K562 (cell line): ENCODE data around the gene TTC28. TPM values are rescaled to one million over a fixed set of nuclear protein-coding genes. Genes with fewer than 3 reads are reported as not detected.

Experiments
- ATAC-seq: fragments of 200-7000 bp; cut with Tn5 transposase; 3 replicates; pipeline ENCODE4 v1.9.1; 2020; ENCODE audit warnings: moderate library complexity
- BruUV-seq: library from RNA; stranded (reverse); fragments of 400-500 nt; replicated peaks from 2 replicates; lab custom pipeline; 2021; lab: Mats Ljungman, UMichigan
- CTCF ChIA-PET: fragments of 300-600 bp; formaldehyde crosslinking; extraction: SDS; loops from one replicate; lab custom pipeline; 2021; ENCODE audit warnings: low intra/inter-chr PET ratio; lab: Yijun Ruan, JAX
- POLR2A ChIA-PET: fragments of 300-600, 350-650 bp; sonication (Branson Sonifier 250); formaldehyde crosslinking; extraction: SDS; loops from one replicate; lab custom pipeline; 2021; ENCODE audit warnings: antibody characterized with exemption, inconsistent platforms; lab: Yijun Ruan, JAX
- DNase-seq, 4 experiments: peaks; one replicate each; pipeline versions ENCODE4 v3.0.0 to v3.0.0-alpha.2; 2011 to 2018; ENCODE audit warnings: low spot score in 3 of 4, mixed read lengths in 3 of 4; ENCODE audit errors: extremely low read depth in 1 of 4
- FAIRE-seq: peaks from 2 replicates; lab custom pipeline; 2011; peaks lifted over from hg19 to GRCh38; lab: Jason Lieb, UNC
- H2AFZ ChIP-seq: 2 replicates; pipeline ENCODE4 v1.6.0; 2011; ENCODE audit warnings: low read depth, low read length, control low read depth, inconsistent platforms
- H3K27ac ChIP-seq: fragments of 200-600 bp; 3 replicates; pipeline ENCODE4 v1.8.0; 2011; ENCODE audit warnings: low read depth, mild to moderate bottlenecking, control low read depth, inconsistent platforms, low read length, moderate library complexity, mixed read lengths; ENCODE audit errors: extremely low read depth
- H3K27me3 ChIP-seq, 2 experiments: fragments of 300-600 bp in 1 of 2; 2 replicates in 1 of 2; 3 replicates in 1 of 2; pipeline versions ENCODE4 v1.6.0 to v1.8.0; 2011; ENCODE audit warnings: inconsistent platforms in 2 of 2, low read length in 2 of 2, mild to moderate bottlenecking in 1 of 2, mixed read lengths in 1 of 2, moderate library complexity in 1 of 2; ENCODE audit not compliant: control insufficient read depth in 2 of 2, insufficient read depth in 2 of 2
- H3K36me3 ChIP-seq: fragments of 300-600 bp; 3 replicates; pipeline ENCODE4 v1.8.0; 2011; ENCODE audit warnings: mild to moderate bottlenecking, low read length, inconsistent platforms; ENCODE audit not compliant: control insufficient read depth, insufficient read depth
- H3K4me1 ChIP-seq, 2 experiments: fragments of 200-600 bp in 1 of 2; replicated peaks in 1 of 2; 2 replicates in 1 of 2; 3 replicates in 1 of 2; pipeline versions ENCODE4 v1.5.1 to v1.8.0; 2011; ENCODE audit warnings: inconsistent platforms in 2 of 2, low read length in 2 of 2, mild to moderate bottlenecking in 1 of 2, mixed read lengths in 1 of 2, moderate library complexity in 1 of 2; ENCODE audit not compliant: control insufficient read depth in 2 of 2, insufficient read depth in 2 of 2
- H3K4me2 ChIP-seq: 2 replicates; pipeline ENCODE4 v1.6.1; 2011; ENCODE audit warnings: low read length, control low read depth, inconsistent platforms, mixed read lengths; ENCODE audit not compliant: insufficient read depth
- H3K4me3 ChIP-seq: fragments of 200-600 bp; sonication (generic), shearing (Covaris generic); 2 replicates; pipeline ENCODE4 v1.5.1; 2016; ENCODE audit warnings: control low read depth, inconsistent platforms
- H3K79me2 ChIP-seq: fragments of 200-600 bp; 3 replicates; pipeline ENCODE4 v1.8.0; 2011; ENCODE audit warnings: low read length, inconsistent platforms; ENCODE audit not compliant: control insufficient read depth, insufficient read depth
- H3K9ac ChIP-seq, 2 experiments: 2 replicates each; pipeline versions ENCODE4 v1.6.0 to v1.6.1; 2011; ENCODE audit warnings: low read depth in 2 of 2, low read length in 2 of 2, control low read depth in 1 of 2, inconsistent platforms in 1 of 2, mild to moderate bottlenecking in 1 of 2, mixed read lengths in 1 of 2; ENCODE audit not compliant: insufficient read depth in 1 of 2
- H3K9me1 ChIP-seq: one replicate; pipeline ENCODE4 v1.6.0; 2011; ENCODE audit warnings: inconsistent platforms, mild to moderate bottlenecking, low read length, moderate library complexity; ENCODE audit not compliant: control insufficient read depth, insufficient read depth
- H3K9me3 ChIP-seq: replicated peaks from 2 replicates; pipeline ENCODE4 v1.5.1; 2011; ENCODE audit warnings: low read depth, low read length, inconsistent platforms; ENCODE audit not compliant: control insufficient read depth, insufficient read depth
- H4K20me1 ChIP-seq: replicated peaks from 2 replicates; pipeline ENCODE4 v1.6.1; 2011; ENCODE audit warnings: low read length, inconsistent platforms, mixed read lengths; ENCODE audit not compliant: control insufficient read depth, insufficient read depth
- CCAR2 ChIP-seq: fragments of 200-400 bp; formaldehyde crosslinking; IDR thresholded peaks from 2 replicates; pipeline ENCODE4 v1.6.1; 2017; ENCODE audit warnings: mild to moderate bottlenecking, low read depth, low read length
- HCFC1 ChIP-seq: IDR thresholded peaks from 2 replicates; pipeline ENCODE4 v1.6.1; 2012; ENCODE audit warnings: low read depth, low read length, improper control_type of control experiment
- HLTF ChIP-seq: fragments of 450-650 bp; IDR thresholded peaks from 2 replicates; pipeline ENCODE4 v1.6.1; 2016
- HNRNPL ChIP-seq: fragments of 200-400 bp; formaldehyde crosslinking; IDR thresholded peaks from 2 replicates; pipeline ENCODE4 v1.6.1; 2017; ENCODE audit warnings: low read depth, mild to moderate bottlenecking, low read length
- HNRNPLL ChIP-seq: fragments of 200-400 bp; formaldehyde crosslinking; IDR thresholded peaks from 2 replicates; pipeline ENCODE4 v1.6.1; 2017; ENCODE audit warnings: low read length, low read depth, mild to moderate bottlenecking; ENCODE audit not compliant: poor library complexity, severe bottlenecking
- LEF1 ChIP-seq: fragments of 450-650 bp; IDR thresholded peaks from 2 replicates; pipeline ENCODE4 v1.6.1; 2016; ENCODE audit warnings: mild to moderate bottlenecking
- SP1 ChIP-seq: sonication (generic); formaldehyde crosslinking; IDR thresholded peaks from 2 replicates; pipeline ENCODE4 v1.8.1; 2022; ENCODE audit warnings: mild to moderate bottlenecking, missing genetic modification reagents
- ZBTB17 ChIP-seq: fragments of 450-650 bp; formaldehyde crosslinking; IDR thresholded peaks from 2 replicates; pipeline ENCODE4 v1.4.0; 2020; ENCODE audit warnings: mild to moderate bottlenecking
- ZFPM2 ChIP-seq: fragments of 250-450 bp; sonication (Bioruptor Pico); IDR thresholded peaks from 2 replicates; pipeline ENCODE4 v1.5.1; 2022; ENCODE audit warnings: mild to moderate bottlenecking
- ZKSCAN1 ChIP-seq: fragments of 150-350 bp; IDR thresholded peaks from 2 replicates; pipeline ENCODE4 v1.6.1; 2016; ENCODE audit warnings: low read depth, low read length
- ZNF174 ChIP-seq: fragments of 250-450 bp; sonication (Bioruptor Pico); IDR thresholded peaks from 2 replicates; pipeline ENCODE4 v1.4.0; 2020; ENCODE audit warnings: mild to moderate bottlenecking
- WGBS: fragments of 100-300 bp; shearing (Covaris generic); methylation state at CpG from one replicate; pipeline ENCODE4 v1.1.6; 2016; ENCODE audit warnings: low coverage, mixed read lengths; ENCODE audit not compliant: insufficient coverage; ENCODE audit errors: missing lambda C conversion rate; 5-methylcytosine and 5-hydroxymethylcytosine counted together
- in situ Hi-C: fragments of 300-500 bp; cut with MboI; formaldehyde crosslinking; loops from 4 replicates; pipeline ENCODE4 v1.15.0; 2018; ENCODE audit warnings: inconsistent platforms, mixed read lengths
- intact Hi-C: fragments of 100-400 bp; cut with micrococcal nuclease; formaldehyde crosslinking; loops from 2 replicates; pipeline ENCODE4 v1.14.2; 2022
- polyA plus RNA-seq, 8 experiments: library from polyadenylated mRNA; depleted of rRNA in 4 of 8; stranded (reverse) in 5 of 8; unstranded in 3 of 8; fragments of >200 nt; fragmentation: Nextera tagmentation in 2 of 8; fragmentation: Illumina TruSeq in 1 of 8; extraction: Ambion mirVana in 2 of 8; extraction: Trizol in 1 of 8; gene quantifications; 2 replicates each; pipeline versions ENCODE4 v1.2.1 to v1.2.3, GENCODE V29; 2011 to 2014; ENCODE audit warnings: inconsistent platforms in 1 of 8, missing spikeins in 1 of 8
- total RNA-seq, 7 experiments: library from RNA; depleted of rRNA in 6 of 7; stranded (reverse); fragments of >200 nt in 6 of 7; fragmentation: Illumina TruSeq in 2 of 7; extraction: Trizol in 2 of 7; gene quantifications; 2 replicates each; pipeline versions ENCODE4 v1.2.1 to v1.2.3, GENCODE V29; 2011 to 2021; ENCODE audit warnings: low replicate concordance in 1 of 7

TTC28 gene
- total and polyA plus RNA-seq, 9 of the 15 experiments (the other 6 are each of a cell fraction or from before 2014, with no cell fraction given) = 0.22 to 10.7 (median 3.1) TPM

GRCh38 chr22:28548406-28548805 is 131.2 kb downstream of the TTC28 start:
- H3K27me3 ChIP-seq = no peaks in the 10 kb centered on the region
- no TSS peak for BruUV-seq
- H3K4me1 ChIP-seq = peaks cover 0 to 2% of the 10 kb centered on the region in 2 experiments; a peak in 2 of 5 replicates
- no peak overlapping the region for H3K4me3 ChIP-seq
- H3K36me3 ChIP-seq = no peaks in the 10 kb centered on the region
- no peaks in the 10 kb centered on the region for H3K9me3 ChIP-seq
- POLR2A ChIA-PET = no interaction called here
- in situ Hi-C loops (no loop called here), intact Hi-C loops (no loop called here)
- DNase-seq (no peak), FAIRE-seq (no peak), ATAC-seq (no peak)
- H3K27ac ChIP-seq = no peak overlapping the region
- H3K79me2 ChIP-seq = no peaks in the 10 kb centered on the region
- no peak overlapping the region for H3K9ac ChIP-seq
- no peak overlapping the region for H3K4me2 ChIP-seq
- no peak overlapping the region for H2AFZ ChIP-seq
- WGBS = 78% methylated on average over 2 of the region's 2 CpGs
- no peaks in the 10 kb centered on the region for H3K9me1 ChIP-seq
- TF ChIP-seq HCFC1 = no peak
- TF ChIP-seq HNRNPLL = no peak
- no peak for TF ChIP-seq ZNF174 (CRISPR knock-in tag)
- no peak for TF ChIP-seq ZFPM2 (CRISPR knock-in tag)
- TF ChIP-seq CCAR2 = no peak
- TF ChIP-seq LEF1 = no peak
- TF ChIP-seq HNRNPL = no peak
- no peak for TF ChIP-seq ZKSCAN1
- TF ChIP-seq SP1 (CRISPR knock-in tag) = no peak
- TF ChIP-seq HLTF = no peak
- TF ChIP-seq ZBTB17 (CRISPR knock-in tag) = no peak
- CTCF ChIA-PET = no interaction called here
- H4K20me1 ChIP-seq = no peaks in the 10 kb centered on the region
